Transverse colon (tissue), 4 donors: ENCODE data around the gene BGN. TPM values are rescaled to one million over a fixed set of nuclear protein-coding genes. Genes with fewer than 3 reads are reported as not detected.

Experiments
- DNase-seq: peaks from one replicate; pipeline ENCODE4 v3.0.0-alpha.2; 2019
- H3K27ac ChIP-seq, 4 donors: fragments of 200-600 bp; sonication (generic); 2 replicates each; pipeline ENCODE4 v1.5.1; 2016 to 2018; ENCODE audit warnings: inconsistent platforms in 4 of 4
- H3K27me3 ChIP-seq: fragments of 200-600 bp; sonication (generic); 2 replicates; pipeline ENCODE4 v1.5.1; 2017; ENCODE audit warnings: inconsistent platforms
- H3K36me3 ChIP-seq, 4 donors: fragments of 200-600 bp; sonication (generic); 2 replicates each; pipeline ENCODE4 v1.5.1; 2017 to 2019; ENCODE audit warnings: inconsistent platforms in 4 of 4
- H3K4me1 ChIP-seq, 4 donors: fragments of 200-600 bp; sonication (generic); 2 replicates each; pipeline ENCODE4 v1.5.1; 2017 to 2020; ENCODE audit warnings: inconsistent platforms in 4 of 4
- H3K4me3 ChIP-seq, 4 donors: fragments of 200-600 bp; sonication (generic); 1 replicate in 1 of 4; 2 replicates in 3 of 4; pipeline versions ENCODE4 v1.5.1 to v1.6.1; 2017 to 2019; ENCODE audit warnings: inconsistent platforms in 4 of 4
- H3K9me3 ChIP-seq, 2 donors: fragments of 200-600 bp; sonication (generic); 2 replicates each; pipeline ENCODE4 v1.5.1; 2017 to 2019; ENCODE audit warnings: inconsistent platforms in 2 of 2
- EP300 ChIP-seq: sonication (generic); formaldehyde crosslinking; IDR thresholded peaks from one replicate; pipeline ENCODE4 v1.6.1; 2017; ENCODE audit warnings: antibody characterized with exemption, low read depth
- POLR2A ChIP-seq: fragments of 450-650 bp; IDR thresholded peaks from one replicate; pipeline ENCODE4 v1.6.1; 2016; ENCODE audit warnings: antibody characterized with exemption, mild to moderate bottlenecking, moderate library complexity
- POLR2AphosphoS5 ChIP-seq, 3 donors: sonication (generic); formaldehyde crosslinking; IDR thresholded peaks; one replicate each; pipeline ENCODE4 v1.6.1; 2016; ENCODE audit warnings: antibody characterized with exemption in 3 of 3
- WGBS, 2 donors: methylation state at CpG; one replicate each; pipeline ENCODE4 v1.1.5; 2018; ENCODE audit warnings: low coverage in 1 of 2; 5-methylcytosine and 5-hydroxymethylcytosine counted together
- in situ Hi-C, 4 donors: fragments of 200-750 bp; cut with MboI; loops; one replicate each; pipeline versions ENCODE4 v1.15.0 to v1.15.1; 2017; ENCODE audit warnings: low sequenced_read_pairs in 3 of 4, low pct_ligation_motif_present in 1 of 4, low pct_unique_long_range_greater_than_20kb in 1 of 4
- intact Hi-C: fragments of 100-400 bp; cut with DNase I; formaldehyde crosslinking; loops from one replicate; pipeline ENCODE4 v1.15.1; 2023; ENCODE audit warnings: low total_unique reads
- total RNA-seq, 4 donors: library from RNA; depleted of rRNA; stranded (reverse); fragments of >200 nt; gene quantifications; one replicate each; pipeline ENCODE4 v1.1.0, GENCODE V29; 2016
- TF ChIP-seq, protein P1 (sequence below), 5 experiments: fragments of 200-600 bp in 3 of 5; fragments of 450-650 bp in 2 of 5; sonication (generic) in 3 of 5; IDR thresholded peaks; 1 replicate in 2 of 5; 2 replicates in 3 of 5; pipeline ENCODE4 v1.5.1; 2016 to 2017; ENCODE audit warnings: antibody characterized with exemption in 5 of 5, inconsistent platforms in 3 of 5, mild to moderate bottlenecking in 2 of 5, moderate library complexity in 1 of 5

The BGN gene
- total RNA-seq, 4 donors from 2014 or later: 3.8 to 67.1 (median 10.5) TPM

- TF ChIP-seq, protein P1, sequence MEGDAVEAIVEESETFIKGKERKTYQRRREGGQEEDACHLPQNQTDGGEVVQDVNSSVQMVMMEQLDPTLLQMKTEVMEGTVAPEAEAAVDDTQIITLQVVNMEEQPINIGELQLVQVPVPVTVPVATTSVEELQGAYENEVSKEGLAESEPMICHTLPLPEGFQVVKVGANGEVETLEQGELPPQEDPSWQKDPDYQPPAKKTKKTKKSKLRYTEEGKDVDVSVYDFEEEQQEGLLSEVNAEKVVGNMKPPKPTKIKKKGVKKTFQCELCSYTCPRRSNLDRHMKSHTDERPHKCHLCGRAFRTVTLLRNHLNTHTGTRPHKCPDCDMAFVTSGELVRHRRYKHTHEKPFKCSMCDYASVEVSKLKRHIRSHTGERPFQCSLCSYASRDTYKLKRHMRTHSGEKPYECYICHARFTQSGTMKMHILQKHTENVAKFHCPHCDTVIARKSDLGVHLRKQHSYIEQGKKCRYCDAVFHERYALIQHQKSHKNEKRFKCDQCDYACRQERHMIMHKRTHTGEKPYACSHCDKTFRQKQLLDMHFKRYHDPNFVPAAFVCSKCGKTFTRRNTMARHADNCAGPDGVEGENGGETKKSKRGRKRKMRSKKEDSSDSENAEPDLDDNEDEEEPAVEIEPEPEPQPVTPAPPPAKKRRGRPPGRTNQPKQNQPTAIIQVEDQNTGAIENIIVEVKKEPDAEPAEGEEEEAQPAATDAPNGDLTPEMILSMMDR (IDR thresholded peaks at IDR 0.05): no peak
- TF ChIP-seq POLR2A (no peak), POLR2AphosphoS5 (IDR thresholded peaks at IDR 0.05) (no peak), EP300 (no peak)
- Histone ChIP-seq H3K27me3 (no peaks in the 10 kb centered on the region), H3K9me3 (no peaks in the 10 kb centered on the region), H3K4me1 (no peaks in the 10 kb centered on the region), H3K36me3 (no peaks in the 10 kb centered on the region), H3K27ac (no peak overlapping the region), H3K4me3 (no peak overlapping the region)
- intact Hi-C loops (no loop called here), in situ Hi-C loops (no loop called here)
- WGBS, 2 donors: 79% methylated on average over 16 of the region's 26 CpGs; no CpG with 5 or more reads in 1 of the 2 donors
- no peak for DNase-seq
Measured at GRCh38 chrX:153537526-153538295, 42.9 kb downstream of the BGN start.

DNA sequence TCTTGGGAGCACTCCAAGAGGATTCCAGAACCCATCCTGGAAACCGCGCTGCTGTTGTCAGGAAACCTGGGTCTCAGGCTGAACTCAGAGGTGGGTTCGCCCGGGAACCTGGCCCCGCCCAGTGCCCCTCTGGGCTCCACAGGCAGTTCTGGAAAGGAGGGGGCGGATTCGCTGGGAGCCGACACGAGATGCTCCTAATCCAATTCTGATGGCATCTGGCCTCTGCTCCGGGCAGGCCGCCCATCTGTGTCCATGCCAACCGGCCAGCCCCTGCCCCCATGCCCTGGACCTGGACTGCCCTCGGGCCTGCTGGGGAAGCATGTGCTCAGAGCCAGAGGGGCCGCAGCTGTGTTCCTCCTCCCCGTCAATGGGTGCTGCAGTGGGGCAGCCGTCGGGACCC is 43.6 kb downstream of the BGN start:
- no peaks in the 10 kb centered on the region for H3K4me1 ChIP-seq
- no peaks in the 10 kb centered on the region for H3K27me3 ChIP-seq
- H3K9me3 ChIP-seq: no peaks in the 10 kb centered on the region
- intact Hi-C loops: no loop called here
- TF ChIP-seq POLR2A: no peak
- no peak for TF ChIP-seq POLR2AphosphoS5 (IDR thresholded peaks at IDR 0.05)
- TF ChIP-seq, protein P1 (IDR thresholded peaks at IDR 0.05): no peak
- no peak for TF ChIP-seq EP300
- H3K36me3 ChIP-seq: no peaks in the 10 kb centered on the region
- 76% methylated on average over 17 of the region's 17 CpGs; no CpG with 5 or more reads in 1 of the 2 donors for WGBS, 2 donors
- in situ Hi-C loops: no loop called here
- no peak overlapping the region for H3K4me3 ChIP-seq
- no peak for DNase-seq
- no peak overlapping the region for H3K27ac ChIP-seq

GRCh38 chrX:153539171-153539978 is 44.6 kb downstream of the BGN start:
- intact Hi-C loops (no loop called here), in situ Hi-C loops (no loop called here)
- TF ChIP-seq, protein P1 (IDR thresholded peaks at IDR 0.05): peak; percentile 65 to 78 (median 75)
- TF ChIP-seq POLR2AphosphoS5 (IDR thresholded peaks at IDR 0.05): no peak
- H3K9me3 ChIP-seq: no peaks in the 10 kb centered on the region
- H3K27ac ChIP-seq: no peak overlapping the region
- H3K4me3 ChIP-seq: no peak overlapping the region
- WGBS, 2 donors: 65% methylated on average over 22 of the region's 31 CpGs; no CpG with 5 or more reads in 1 of the 2 donors
- H3K36me3 ChIP-seq: no peaks in the 10 kb centered on the region
- no peaks in the 10 kb centered on the region for H3K27me3 ChIP-seq
- peak; percentile 62 for DNase-seq
- no peaks in the 10 kb centered on the region for H3K4me1 ChIP-seq

DNA sequence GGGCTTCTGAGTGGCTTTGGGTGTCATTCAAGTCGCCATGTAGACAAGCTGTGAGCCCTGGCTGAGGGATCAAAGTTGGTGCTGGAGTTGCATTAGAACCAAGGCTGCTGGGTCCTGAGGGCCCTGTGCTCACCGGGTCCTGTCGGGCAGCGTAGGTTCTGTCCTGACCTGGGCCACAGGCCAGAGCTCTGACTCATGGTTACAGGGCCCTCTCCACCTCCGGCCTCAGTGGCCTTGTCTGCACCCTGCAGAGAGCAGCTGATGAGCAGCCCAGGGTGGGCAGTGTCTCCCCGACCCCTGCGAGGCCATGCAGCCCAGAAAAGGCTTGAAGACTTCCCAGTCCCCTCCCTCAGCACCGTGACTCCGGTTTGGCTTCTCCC is 45.2 kb downstream of the BGN start:
- no peak for DNase-seq
- in situ Hi-C loops (no loop called here), intact Hi-C loops (no loop called here)
- Histone ChIP-seq H3K4me3 (no peak overlapping the region), H3K27ac (no peak overlapping the region), H3K9me3 (no peaks in the 10 kb centered on the region), H3K4me1 (no peaks in the 10 kb centered on the region), H3K27me3 (no peaks in the 10 kb centered on the region), H3K36me3 (no peaks in the 10 kb centered on the region)
- TF ChIP-seq EP300: no peak
- 71% methylated on average over 9 of the region's 9 CpGs; no CpG with 5 or more reads in 1 of the 2 donors for WGBS, 2 donors
